HEK293 (cell line): ENCODE measurements around the gene CDK1.

Source experiments
- GFI1B ChIP-seq: fragments of 450-650 bp; formaldehyde crosslinking; IDR thresholded peaks from 2 replicates; pipeline ENCODE4 v1.5.1; 2016; ENCODE audit warnings: missing biosample characterization, missing genetic modification characterization
- IKZF3 ChIP-seq: fragments of 450-650 bp; IDR thresholded peaks from 2 replicates; pipeline ENCODE4 v1.5.0; 2018; ENCODE audit warnings: missing biosample characterization, mild to moderate bottlenecking, missing genetic modification characterization, moderate library complexity
- KLF1 ChIP-seq: fragments of 450-650 bp; formaldehyde crosslinking; IDR thresholded peaks from 2 replicates; pipeline ENCODE4 v1.5.1; 2016; ENCODE audit warnings: missing biosample characterization, missing genetic modification characterization
- KLF16 ChIP-seq: fragments of 450-650 bp; formaldehyde crosslinking; IDR thresholded peaks from 2 replicates; pipeline ENCODE4 v1.5.1; 2017; ENCODE audit warnings: missing biosample characterization, missing genetic modification characterization
- KLF7 ChIP-seq: fragments of 450-650 bp; formaldehyde crosslinking; IDR thresholded peaks from 2 replicates; pipeline ENCODE4 v1.5.1; 2016; ENCODE audit warnings: missing biosample characterization, missing genetic modification characterization, borderline replicate concordance
- SP7 ChIP-seq: fragments of 450-650 bp; formaldehyde crosslinking; IDR thresholded peaks from 2 replicates; pipeline ENCODE4 v1.5.1; 2016; ENCODE audit warnings: missing biosample characterization, missing genetic modification characterization
- ZBTB20 ChIP-seq: fragments of 450-650 bp; formaldehyde crosslinking; IDR thresholded peaks from 2 replicates; pipeline ENCODE4 v1.5.1; 2016; ENCODE audit warnings: missing biosample characterization, missing genetic modification characterization
- ZFP3 ChIP-seq: fragments of 450-650 bp; formaldehyde crosslinking; IDR thresholded peaks from 2 replicates; pipeline ENCODE4 v1.5.1; 2016; ENCODE audit warnings: low read depth, missing biosample characterization, missing genetic modification characterization
- ZFP69B ChIP-seq: fragments of 450-650 bp; formaldehyde crosslinking; IDR thresholded peaks from 2 replicates; pipeline ENCODE4 v1.5.1; 2016; ENCODE audit warnings: missing biosample characterization, missing genetic modification characterization
- ZNF174 ChIP-seq: fragments of 450-650 bp; formaldehyde crosslinking; IDR thresholded peaks from 2 replicates; pipeline ENCODE4 v1.5.0; 2017; ENCODE audit warnings: missing biosample characterization, mild to moderate bottlenecking, missing genetic modification characterization
- ZNF184 ChIP-seq: fragments of 450-650 bp; IDR thresholded peaks from 2 replicates; pipeline ENCODE4 v1.5.1; 2018; ENCODE audit warnings: missing biosample characterization, mild to moderate bottlenecking, missing genetic modification characterization
- ZNF214 ChIP-seq: fragments of 450-650 bp; formaldehyde crosslinking; IDR thresholded peaks from 2 replicates; pipeline ENCODE4 v1.5.1; 2017; ENCODE audit warnings: missing biosample characterization, mild to moderate bottlenecking, missing genetic modification characterization, borderline replicate concordance
- ZNF311 ChIP-seq: fragments of 450-650 bp; formaldehyde crosslinking; IDR thresholded peaks from 2 replicates; pipeline ENCODE4 v1.5.1; 2017; ENCODE audit warnings: missing biosample characterization, missing genetic modification characterization, borderline replicate concordance
- ZNF514 ChIP-seq: fragments of 450-650 bp; formaldehyde crosslinking; IDR thresholded peaks from 2 replicates; pipeline ENCODE4 v1.5.1; 2016; ENCODE audit warnings: missing biosample characterization, missing genetic modification characterization
- ZNF521 ChIP-seq: fragments of 450-650 bp; formaldehyde crosslinking; IDR thresholded peaks from 2 replicates; pipeline ENCODE4 v1.5.1; 2017; ENCODE audit warnings: missing biosample characterization, mild to moderate bottlenecking, missing genetic modification characterization
- ZNF585B ChIP-seq: fragments of 450-650 bp; formaldehyde crosslinking; IDR thresholded peaks from 2 replicates; pipeline ENCODE4 v1.5.1; 2016; ENCODE audit warnings: missing biosample characterization, missing genetic modification characterization
- ZNF626 ChIP-seq: fragments of 450-650 bp; sonication (Bioruptor Pico); formaldehyde crosslinking; IDR thresholded peaks from 2 replicates; pipeline ENCODE4 v1.5.1; 2018; ENCODE audit warnings: missing biosample characterization, missing genetic modification characterization, inconsistent platforms
- ZNF658 ChIP-seq: fragments of 450-650 bp; formaldehyde crosslinking; IDR thresholded peaks from 2 replicates; pipeline ENCODE4; 2016; ENCODE audit warnings: missing biosample characterization, missing genetic modification characterization
- ZNF776 ChIP-seq: fragments of 450-650 bp; formaldehyde crosslinking; IDR thresholded peaks from 2 replicates; pipeline ENCODE4 v1.5.0; 2017; ENCODE audit warnings: missing biosample characterization, missing genetic modification characterization, borderline replicate concordance
- ZNF785 ChIP-seq: fragments of 450-650 bp; formaldehyde crosslinking; IDR thresholded peaks from 2 replicates; pipeline ENCODE4 v1.5.1; 2016; ENCODE audit warnings: missing biosample characterization, missing genetic modification characterization
- ZNF792 ChIP-seq: fragments of 450-650 bp; formaldehyde crosslinking; IDR thresholded peaks from 2 replicates; pipeline ENCODE4 v1.5.1; 2016; ENCODE audit warnings: missing biosample characterization, missing genetic modification characterization
- ZSCAN30 ChIP-seq: fragments of 450-650 bp; IDR thresholded peaks from 2 replicates; pipeline ENCODE4 v1.5.1; 2018; ENCODE audit warnings: missing biosample characterization, mild to moderate bottlenecking, missing genetic modification characterization, moderate library complexity
- TF ChIP-seq, protein P1 (sequence below): fragments of 450-650 bp; formaldehyde crosslinking; conservative IDR thresholded peaks from 2 replicates; pipeline ENCODE4 v1.5.1; 2016; ENCODE audit warnings: low read depth, missing biosample characterization, missing genetic modification characterization
- TF ChIP-seq, protein P2 (sequence below): fragments of 450-650 bp; formaldehyde crosslinking; IDR thresholded peaks from 2 replicates; pipeline ENCODE4 v1.5.1; 2016; ENCODE audit warnings: missing biosample characterization, missing genetic modification characterization
- TF ChIP-seq, protein P3 (sequence below): fragments of 450-650 bp; formaldehyde crosslinking; IDR thresholded peaks from 2 replicates; pipeline ENCODE4 v1.5.1; 2017; ENCODE audit warnings: missing biosample characterization, missing genetic modification characterization

Gene CDK1

GRCh38 chr10:60778214-60778970, at the start of gene CDK1 (continued):
- TF ChIP-seq, protein P1, sequence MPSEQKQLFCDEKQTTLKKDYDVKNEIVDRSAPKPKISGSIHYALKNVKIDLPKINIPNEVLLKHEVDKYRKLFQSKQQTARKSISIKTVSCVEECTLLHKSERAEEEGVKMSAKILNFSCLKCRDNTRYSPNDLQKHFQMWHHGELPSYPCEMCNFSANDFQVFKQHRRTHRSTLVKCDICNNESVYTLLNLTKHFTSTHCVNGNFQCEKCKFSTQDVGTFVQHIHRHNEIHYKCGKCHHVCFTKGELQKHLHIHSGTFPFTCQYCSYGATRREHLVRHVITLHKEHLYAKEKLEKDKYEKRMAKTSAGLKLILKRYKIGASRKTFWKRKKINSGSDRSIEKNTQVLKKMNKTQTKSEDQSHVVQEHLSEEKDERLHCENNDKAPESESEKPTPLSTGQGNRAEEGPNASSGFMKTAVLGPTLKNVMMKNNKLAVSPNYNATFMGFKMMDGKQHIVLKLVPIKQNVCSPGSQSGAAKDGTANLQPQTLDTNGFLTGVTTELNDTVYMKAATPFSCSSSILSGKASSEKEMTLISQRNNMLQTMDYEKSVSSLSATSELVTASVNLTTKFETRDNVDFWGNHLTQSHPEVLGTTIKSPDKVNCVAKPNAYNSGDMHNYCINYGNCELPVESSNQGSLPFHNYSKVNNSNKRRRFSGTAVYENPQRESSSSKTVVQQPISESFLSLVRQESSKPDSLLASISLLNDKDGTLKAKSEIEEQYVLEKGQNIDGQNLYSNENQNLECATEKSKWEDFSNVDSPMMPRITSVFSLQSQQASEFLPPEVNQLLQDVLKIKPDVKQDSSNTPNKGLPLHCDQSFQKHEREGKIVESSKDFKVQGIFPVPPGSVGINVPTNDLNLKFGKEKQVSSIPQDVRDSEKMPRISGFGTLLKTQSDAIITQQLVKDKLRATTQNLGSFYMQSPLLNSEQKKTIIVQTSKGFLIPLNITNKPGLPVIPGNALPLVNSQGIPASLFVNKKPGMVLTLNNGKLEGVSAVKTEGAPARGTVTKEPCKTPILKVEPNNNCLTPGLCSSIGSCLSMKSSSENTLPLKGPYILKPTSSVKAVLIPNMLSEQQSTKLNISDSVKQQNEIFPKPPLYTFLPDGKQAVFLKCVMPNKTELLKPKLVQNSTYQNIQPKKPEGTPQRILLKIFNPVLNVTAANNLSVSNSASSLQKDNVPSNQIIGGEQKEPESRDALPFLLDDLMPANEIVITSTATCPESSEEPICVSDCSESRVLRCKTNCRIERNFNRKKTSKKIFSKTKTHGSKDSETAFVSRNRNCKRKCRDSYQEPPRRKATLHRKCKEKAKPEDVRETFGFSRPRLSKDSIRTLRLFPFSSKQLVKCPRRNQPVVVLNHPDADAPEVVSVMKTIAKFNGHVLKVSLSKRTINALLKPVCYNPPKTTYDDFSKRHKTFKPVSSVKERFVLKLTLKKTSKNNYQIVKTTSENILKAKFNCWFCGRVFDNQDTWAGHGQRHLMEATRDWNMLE, result no peak; the same call in 1 of the 2 replicates
- TF ChIP-seq ZNF658 (tag by site-specific recombination), result no peak
- TF ChIP-seq ZFP69B (tag by site-specific recombination), result peak; percentile 74
- no peak for TF ChIP-seq ZNF214 (tag by site-specific recombination)
- TF ChIP-seq ZBTB20 (tag by site-specific recombination), result peak; percentile 77
- no peak for TF ChIP-seq ZNF776 (tag by site-specific recombination)
- TF ChIP-seq KLF7, result 0 out of 2 replicates have a peak, but pooled peaks have one; percentile 47
- TF ChIP-seq, protein P2, sequence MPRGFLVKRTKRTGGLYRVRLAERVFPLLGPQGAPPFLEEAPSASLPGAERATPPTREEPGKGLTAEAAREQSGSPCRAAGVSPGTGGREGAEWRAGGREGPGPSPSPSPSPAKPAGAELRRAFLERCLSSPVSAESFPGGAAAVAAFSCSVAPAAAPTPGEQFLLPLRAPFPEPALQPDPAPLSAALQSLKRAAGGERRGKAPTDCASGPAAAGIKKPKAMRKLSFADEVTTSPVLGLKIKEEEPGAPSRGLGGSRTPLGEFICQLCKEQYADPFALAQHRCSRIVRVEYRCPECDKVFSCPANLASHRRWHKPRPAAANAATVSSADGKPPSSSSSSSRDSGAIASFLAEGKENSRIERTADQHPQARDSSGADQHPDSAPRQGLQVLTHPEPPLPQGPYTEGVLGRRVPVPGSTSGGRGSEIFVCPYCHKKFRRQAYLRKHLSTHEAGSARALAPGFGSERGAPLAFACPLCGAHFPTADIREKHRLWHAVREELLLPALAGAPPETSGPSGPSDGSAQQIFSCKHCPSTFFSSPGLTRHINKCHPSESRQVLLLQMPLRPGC, result peak; percentile 8; the same call in 1 of the 2 replicates
- TF ChIP-seq ZNF514 (tag by site-specific recombination), result no peak
- no peak for TF ChIP-seq ZNF174 (tag by site-specific recombination)
- no peak for TF ChIP-seq ZFP3
- no peak for TF ChIP-seq ZNF521 (tag by site-specific recombination)
- peak; percentile 35; the same call in 1 of the 2 replicates for TF ChIP-seq KLF1
- TF ChIP-seq ZNF785 (tag by site-specific recombination), result no peak
- TF ChIP-seq ZSCAN30 (tag by site-specific recombination), result peak; percentile 63
- TF ChIP-seq ZNF792 (tag by site-specific recombination), result no peak
- peak; percentile 58; the same call in 1 of the 2 replicates for TF ChIP-seq SP7
- TF ChIP-seq ZNF184 (tag by site-specific recombination), result 0 out of 2 replicates have a peak, but pooled peaks have one; percentile 54
- no peak for TF ChIP-seq ZNF585B (tag by site-specific recombination)
- TF ChIP-seq IKZF3 (tag by site-specific recombination), result peak; percentile 58; the same call in 1 of the 2 replicates
- TF ChIP-seq GFI1B (tag by site-specific recombination), result no peak
- TF ChIP-seq KLF16 (tag by site-specific recombination), result peak; percentile 89
- no peak for TF ChIP-seq ZNF311 (tag by site-specific recombination)
- TF ChIP-seq, protein P3, sequence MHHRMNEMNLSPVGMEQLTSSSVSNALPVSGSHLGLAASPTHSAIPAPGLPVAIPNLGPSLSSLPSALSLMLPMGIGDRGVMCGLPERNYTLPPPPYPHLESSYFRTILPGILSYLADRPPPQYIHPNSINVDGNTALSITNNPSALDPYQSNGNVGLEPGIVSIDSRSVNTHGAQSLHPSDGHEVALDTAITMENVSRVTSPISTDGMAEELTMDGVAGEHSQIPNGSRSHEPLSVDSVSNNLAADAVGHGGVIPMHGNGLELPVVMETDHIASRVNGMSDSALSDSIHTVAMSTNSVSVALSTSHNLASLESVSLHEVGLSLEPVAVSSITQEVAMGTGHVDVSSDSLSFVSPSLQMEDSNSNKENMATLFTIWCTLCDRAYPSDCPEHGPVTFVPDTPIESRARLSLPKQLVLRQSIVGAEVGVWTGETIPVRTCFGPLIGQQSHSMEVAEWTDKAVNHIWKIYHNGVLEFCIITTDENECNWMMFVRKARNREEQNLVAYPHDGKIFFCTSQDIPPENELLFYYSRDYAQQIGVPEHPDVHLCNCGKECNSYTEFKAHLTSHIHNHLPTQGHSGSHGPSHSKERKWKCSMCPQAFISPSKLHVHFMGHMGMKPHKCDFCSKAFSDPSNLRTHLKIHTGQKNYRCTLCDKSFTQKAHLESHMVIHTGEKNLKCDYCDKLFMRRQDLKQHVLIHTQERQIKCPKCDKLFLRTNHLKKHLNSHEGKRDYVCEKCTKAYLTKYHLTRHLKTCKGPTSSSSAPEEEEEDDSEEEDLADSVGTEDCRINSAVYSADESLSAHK, result peak; percentile 98
- TF ChIP-seq ZNF626 (tag by site-specific recombination), result no peak
